ENCODE measurements around the gene CEP250. TPM values are rescaled to one million over a fixed set of nuclear protein-coding genes. Genes with fewer than 3 reads are reported as not detected.
"Not testable (repeated sequence)": the region's sequence is repeated elsewhere in the genome, so short reads cannot be mapped to it uniquely, and the experiment has no call there.

CEP250 gene
- total RNA-seq: 39.1 TPM

GRCh38 chr20:35454881-35455609 is at the start of gene CEP250:
Gene CEP250, plus strand, starts transcription at chr20:35455598. Its CDS starts 6,770 bp downstream, at chr20:35462368.
- ATAC-seq: peak; percentile 99
- DNase-seq (ENCODE audit: low spot score): peak; percentile 95
- intact Hi-C loops (cut with DNase I): no loop called here

- intact Hi-C loops (cut with DNase I): no loop called here
- DNase-seq (ENCODE audit: low spot score): no peak
- ATAC-seq: no peak
Observed at GRCh38 chr20:35405775-35406174, 49.6 kb upstream of the CEP250 start.

- ATAC-seq: no peak
- intact Hi-C loops (cut with DNase I): no loop called here
- no peak for DNase-seq (ENCODE audit: low spot score)
Observed at GRCh38 chr20:35408270-35408669, 47.1 kb upstream of the CEP250 start.

- intact Hi-C loops (cut with DNase I): no loop called here
- no peak for DNase-seq (ENCODE audit: low spot score)
- no peak for ATAC-seq
Observed at GRCh38 chr20:35409542-35409941, 45.9 kb upstream of the CEP250 start.

GRCh38 chr20:35410613-35411012 is 44.8 kb upstream of the CEP250 start:
- no peak for DNase-seq (ENCODE audit: low spot score)
- no peak for ATAC-seq
- intact Hi-C loops (cut with DNase I): loop anchor here (1.0 kb wide), 1 partner anchor 26 kb away; no protein-coding TSS in a partner anchor

- DNase-seq (ENCODE audit: low spot score) (no peak), ATAC-seq (no peak)
- intact Hi-C loops (cut with DNase I): no loop called here
Observed at GRCh38 chr20:35421322-35421721, 34.1 kb upstream of the CEP250 start.

- DNase-seq (ENCODE audit: low spot score) (no peak), ATAC-seq (no peak)
- intact Hi-C loops (cut with DNase I): no loop called here
Observed at GRCh38 chr20:35431621-35432429, 23.6 kb upstream of the CEP250 start.

GRCh38 chr20:35432430-35432735 is 23.0 kb upstream of the CEP250 start:
- intact Hi-C loops (cut with DNase I): no loop called here
- ATAC-seq (no peak), DNase-seq (ENCODE audit: low spot score) (no peak)

- no peak for ATAC-seq
Observed at GRCh38 chr20:35433337-35433736, 22.1 kb upstream of the CEP250 start.

GRCh38 chr20:35434085-35435005 is 21.1 kb upstream of the CEP250 start:
- intact Hi-C loops (cut with DNase I): no loop called here
- DNase-seq (ENCODE audit: low spot score) (no peak), ATAC-seq (peak; percentile 47)

More at GRCh38 chr20:35433337-35433736, 22.1 kb upstream of the CEP250 start:
- intact Hi-C loops (cut with DNase I): no loop called here
- DNase-seq (ENCODE audit: low spot score): no peak

GRCh38 chr20:35436177-35436573 is 19.2 kb upstream of the CEP250 start:
- ATAC-seq (no peak), DNase-seq (ENCODE audit: low spot score) (no peak)
- intact Hi-C loops (cut with DNase I): no loop called here

GRCh38 chr20:35437599-35437998 is 17.8 kb upstream of the CEP250 start:
- DNase-seq (ENCODE audit: low spot score) (no peak), ATAC-seq (no peak)
- intact Hi-C loops (cut with DNase I): no loop called here

- no peak for DNase-seq (ENCODE audit: low spot score)
- ATAC-seq: no peak
- intact Hi-C loops (cut with DNase I): loop anchor here (5.0 kb wide), 1 partner anchor 136 kb away; no protein-coding TSS in a partner anchor
Observed at GRCh38 chr20:35443003-35443402, 12.4 kb upstream of the CEP250 start.

GRCh38 chr20:35444226-35444625 is 11.2 kb upstream of the CEP250 start:
- intact Hi-C loops (cut with DNase I): loop anchor here (5.0 kb wide), 1 partner anchor 137 kb away; no protein-coding TSS in a partner anchor
- ATAC-seq (no peak), DNase-seq (ENCODE audit: low spot score) (no peak)

- intact Hi-C loops (cut with DNase I): no loop called here
- DNase-seq (ENCODE audit: low spot score) (no peak), ATAC-seq (peak; percentile 29)
Observed at GRCh38 chr20:35446356-35447078, 8.9 kb upstream of the CEP250 start.

- peak; percentile 90 for ATAC-seq
- DNase-seq (ENCODE audit: low spot score): peak; percentile 93
- intact Hi-C loops (cut with DNase I): no loop called here
Observed at GRCh38 chr20:35447082-35447789, 8.2 kb upstream of the CEP250 start.

GRCh38 chr20:35448788-35449373 is 6.5 kb upstream of the CEP250 start:
- intact Hi-C loops (cut with DNase I): no loop called here
- DNase-seq (ENCODE audit: low spot score): no peak
- no peak for ATAC-seq

GRCh38 chr20:35449855-35450254 is 5.5 kb upstream of the CEP250 start:
- intact Hi-C loops (cut with DNase I); DNase-seq (ENCODE audit: low spot score); ATAC-seq: not testable (repeated sequence)

All from sciatic nerve (tissue), 2 donors.